IPS-18a (cell line): ENCODE data around the gene GPR151.

Experiments used
- H3K27ac ChIP-seq: one replicate; pipeline ENCODE4 v1.5.1; 2013; ENCODE audit warnings: low read length
- H3K27me3 ChIP-seq: one replicate; pipeline ENCODE4 v1.6.1; 2013; ENCODE audit warnings: mild to moderate bottlenecking, low read length; ENCODE audit not compliant: control insufficient read depth, insufficient read depth
- H3K36me3 ChIP-seq: one replicate; pipeline ENCODE4 v1.6.1; 2013; ENCODE audit warnings: low read depth, low read length; ENCODE audit not compliant: control insufficient read depth
- H3K4me1 ChIP-seq: one replicate; pipeline ENCODE4 v1.6.1; 2013; ENCODE audit warnings: low read depth, low read length; ENCODE audit not compliant: control insufficient read depth
- H3K4me3 ChIP-seq: one replicate; pipeline ENCODE4 v1.5.1; 2013; ENCODE audit warnings: low read length
- H3K9ac ChIP-seq: one replicate; pipeline ENCODE4 v1.6.1; 2013; ENCODE audit warnings: mild to moderate bottlenecking, low read length, moderate library complexity
- H3K9me3 ChIP-seq: one replicate; pipeline ENCODE4 v1.6.1; 2013; ENCODE audit warnings: low read depth, low read length; ENCODE audit not compliant: control insufficient read depth

Gene GPR151

GRCh38 chr5:146515473-146516150, 378 bp downstream of the GPR151 start:
- Histone ChIP-seq H3K4me3 (no peak overlapping the region), H3K36me3 (peaks cover 14% of the 10 kb centered on the region), H3K4me1 (peaks cover 6% of the 10 kb centered on the region), H3K9me3 (no peaks in the 10 kb centered on the region), H3K9ac (no peak overlapping the region), H3K27ac (no peak overlapping the region), H3K27me3 (no peaks in the 10 kb centered on the region)

- peaks cover 6% of the 10 kb centered on the region for H3K4me1 ChIP-seq
- H3K27ac ChIP-seq, result no peak overlapping the region
- H3K4me3 ChIP-seq, result no peak overlapping the region
- peaks cover 24% of the 10 kb centered on the region for H3K36me3 ChIP-seq
- no peaks in the 10 kb centered on the region for H3K9me3 ChIP-seq
- H3K27me3 ChIP-seq, result no peaks in the 10 kb centered on the region
- H3K9ac ChIP-seq, result no peak overlapping the region
Measured at GRCh38 chr5:146514575-146514974, 1.4 kb downstream of the GPR151 start.

GRCh38 chr5:146513462-146513861, 2.5 kb downstream of the GPR151 start:
- H3K4me3 ChIP-seq, result no peak overlapping the region
- H3K27ac ChIP-seq, result no peak overlapping the region
- peaks cover 6% of the 10 kb centered on the region for H3K4me1 ChIP-seq
- no peak overlapping the region for H3K9ac ChIP-seq
- peaks cover 35% of the 10 kb centered on the region for H3K36me3 ChIP-seq
- H3K27me3 ChIP-seq, result no peaks in the 10 kb centered on the region
- no peaks in the 10 kb centered on the region for H3K9me3 ChIP-seq

- peaks cover 60% of the 10 kb centered on the region for H3K36me3 ChIP-seq
- H3K9me3 ChIP-seq, result no peaks in the 10 kb centered on the region
- no peaks in the 10 kb centered on the region for H3K27me3 ChIP-seq
- no peaks in the 10 kb centered on the region for H3K4me1 ChIP-seq
- no peak overlapping the region for H3K4me3 ChIP-seq
- H3K9ac ChIP-seq, result no peak overlapping the region
- H3K27ac ChIP-seq, result no peak overlapping the region
Measured at GRCh38 chr5:146510559-146511125, 5.3 kb downstream of the GPR151 start.

GRCh38 chr5:146507428-146507827, 8.6 kb downstream of the GPR151 start:
- no peaks in the 10 kb centered on the region for H3K9me3 ChIP-seq
- no peak overlapping the region for H3K27ac ChIP-seq
- no peaks in the 10 kb centered on the region for H3K27me3 ChIP-seq
- H3K36me3 ChIP-seq, result peaks cover 90% of the 10 kb centered on the region
- no peak overlapping the region for H3K4me3 ChIP-seq
- no peak overlapping the region for H3K9ac ChIP-seq
- no peaks in the 10 kb centered on the region for H3K4me1 ChIP-seq

- no peak overlapping the region for H3K9ac ChIP-seq
- no peak overlapping the region for H3K27ac ChIP-seq
- H3K4me1 ChIP-seq, result no peaks in the 10 kb centered on the region
- no peak overlapping the region for H3K4me3 ChIP-seq
- H3K9me3 ChIP-seq, result no peaks in the 10 kb centered on the region
- H3K27me3 ChIP-seq, result no peaks in the 10 kb centered on the region
- H3K36me3 ChIP-seq, result peaks cover 61% of the 10 kb centered on the region
Measured at GRCh38 chr5:146499680-146500079, 16.3 kb downstream of the GPR151 start.

GRCh38 chr5:146494656-146495055, 21.3 kb downstream of the GPR151 start:
- no peak overlapping the region for H3K9ac ChIP-seq
- no peak overlapping the region for H3K27ac ChIP-seq
- no peaks in the 10 kb centered on the region for H3K9me3 ChIP-seq
- peaks cover 54% of the 10 kb centered on the region for H3K36me3 ChIP-seq
- H3K4me3 ChIP-seq, result no peak overlapping the region
- no peaks in the 10 kb centered on the region for H3K4me1 ChIP-seq
- no peaks in the 10 kb centered on the region for H3K27me3 ChIP-seq

GRCh38 chr5:146490089-146490843, 25.7 kb downstream of the GPR151 start:
- H3K4me1 ChIP-seq, result no peaks in the 10 kb centered on the region
- H3K9me3 ChIP-seq, result no peaks in the 10 kb centered on the region
- no peak overlapping the region for H3K9ac ChIP-seq
- no peak overlapping the region for H3K27ac ChIP-seq
- no peaks in the 10 kb centered on the region for H3K27me3 ChIP-seq
- H3K36me3 ChIP-seq, result peaks cover 57% of the 10 kb centered on the region
- H3K4me3 ChIP-seq, result no peak overlapping the region

GRCh38 chr5:146484714-146485391, 31.1 kb downstream of the GPR151 start:
- H3K27ac ChIP-seq, result no peak overlapping the region
- no peak overlapping the region for H3K4me3 ChIP-seq
- peaks cover 78% of the 10 kb centered on the region for H3K36me3 ChIP-seq
- H3K9ac ChIP-seq, result no peak overlapping the region
- H3K27me3 ChIP-seq, result no peaks in the 10 kb centered on the region
- no peaks in the 10 kb centered on the region for H3K4me1 ChIP-seq
- no peaks in the 10 kb centered on the region for H3K9me3 ChIP-seq

- no peak overlapping the region for H3K9ac ChIP-seq
- H3K27me3 ChIP-seq, result no peaks in the 10 kb centered on the region
- peaks cover 76% of the 10 kb centered on the region for H3K36me3 ChIP-seq
- H3K4me1 ChIP-seq, result no peaks in the 10 kb centered on the region
- H3K9me3 ChIP-seq, result no peaks in the 10 kb centered on the region
- H3K4me3 ChIP-seq, result no peak overlapping the region
- no peak overlapping the region for H3K27ac ChIP-seq
Measured at GRCh38 chr5:146482775-146483174, 33.2 kb downstream of the GPR151 start.

GRCh38 chr5:146475906-146476305, 40.1 kb downstream of the GPR151 start:
- H3K9ac ChIP-seq, result no peak overlapping the region
- no peaks in the 10 kb centered on the region for H3K9me3 ChIP-seq
- no peak overlapping the region for H3K27ac ChIP-seq
- peaks cover 70% of the 10 kb centered on the region for H3K36me3 ChIP-seq
- H3K27me3 ChIP-seq, result no peaks in the 10 kb centered on the region
- no peak overlapping the region for H3K4me3 ChIP-seq
- H3K4me1 ChIP-seq, result no peaks in the 10 kb centered on the region
